IMR-90 (cell line): Measurements from ENCODE around the gene SAFB2.

Source experiments
- BHLHE40 ChIP-seq: fragments of 150-350 bp; IDR thresholded peaks from 2 replicates; pipeline ENCODE4 v1.6.1; 2016; ENCODE audit warnings: mild to moderate bottlenecking, low read depth, low read length
- CEBPB ChIP-seq: IDR thresholded peaks from 2 replicates; pipeline ENCODE4 v1.6.1; 2012; ENCODE audit warnings: low read depth, low read length, improper control_type of control experiment
- FOS ChIP-seq: fragments of 150-350 bp; IDR thresholded peaks from 2 replicates; pipeline ENCODE4 v1.6.1; 2016; ENCODE audit warnings: low read depth, low read length
- MAFK ChIP-seq: IDR thresholded peaks from 2 replicates; pipeline ENCODE4 v1.6.1; 2012; ENCODE audit warnings: low read depth, low read length, improper control_type of control experiment
- MAZ ChIP-seq: IDR thresholded peaks from 2 replicates; pipeline ENCODE4 v1.6.1; 2012; ENCODE audit warnings: low read depth, mild to moderate bottlenecking, low read length, improper control_type of control experiment, moderate library complexity, borderline replicate concordance
- POLR2A ChIP-seq: IDR thresholded peaks from 2 replicates; pipeline ENCODE4 v1.6.1; 2012; ENCODE audit warnings: mild to moderate bottlenecking, low read depth, low read length
- RAD21 ChIP-seq: IDR thresholded peaks from 2 replicates; pipeline ENCODE4 v1.6.1; 2012; ENCODE audit warnings: low read length, improper control_type of control experiment
- RCOR1 ChIP-seq: IDR thresholded peaks from 2 replicates; pipeline ENCODE4 v1.6.1; 2012; ENCODE audit warnings: mild to moderate bottlenecking, low read length, improper control_type of control experiment; ENCODE audit not compliant: insufficient replicate concordance
- RFX5 ChIP-seq: IDR thresholded peaks from 2 replicates; pipeline ENCODE4 v1.8.0; 2012; ENCODE audit warnings: low read depth, mild to moderate bottlenecking, low read length, moderate library complexity
- SMC3 ChIP-seq: fragments of 150-350 bp; IDR thresholded peaks from 2 replicates; pipeline ENCODE4 v1.6.1; 2016; ENCODE audit warnings: low read depth, mild to moderate bottlenecking, antibody characterized with exemption, low read length, moderate library complexity
- TF ChIP-seq, protein P1 (sequence below): conservative IDR thresholded peaks from 2 replicates; pipeline ENCODE4 v1.5.1; 2012; ENCODE audit warnings: mild to moderate bottlenecking, low read depth, low read length, improper control_type of control experiment

DNA sequence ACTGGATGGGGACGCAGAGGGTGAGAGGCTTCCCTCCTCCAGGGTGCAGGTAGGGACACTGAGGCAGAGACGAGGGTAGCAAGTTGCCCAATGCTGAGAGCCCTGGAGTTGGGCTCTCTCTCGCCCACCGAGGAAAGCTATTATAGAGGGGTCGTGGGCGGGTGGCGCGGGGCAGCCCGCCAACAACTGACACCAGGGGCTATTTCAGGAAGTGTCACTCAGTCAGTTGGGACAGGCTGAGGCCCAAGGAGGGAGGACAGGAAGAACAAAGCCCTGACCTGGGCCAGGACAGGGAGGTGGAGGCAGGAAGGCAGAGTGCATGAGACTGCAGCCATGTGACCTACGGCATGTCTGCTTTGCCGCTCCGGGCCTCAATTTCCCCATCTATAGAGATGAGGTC, 84.7 kb downstream of the SAFB2 start:
- TF ChIP-seq, protein P1, sequence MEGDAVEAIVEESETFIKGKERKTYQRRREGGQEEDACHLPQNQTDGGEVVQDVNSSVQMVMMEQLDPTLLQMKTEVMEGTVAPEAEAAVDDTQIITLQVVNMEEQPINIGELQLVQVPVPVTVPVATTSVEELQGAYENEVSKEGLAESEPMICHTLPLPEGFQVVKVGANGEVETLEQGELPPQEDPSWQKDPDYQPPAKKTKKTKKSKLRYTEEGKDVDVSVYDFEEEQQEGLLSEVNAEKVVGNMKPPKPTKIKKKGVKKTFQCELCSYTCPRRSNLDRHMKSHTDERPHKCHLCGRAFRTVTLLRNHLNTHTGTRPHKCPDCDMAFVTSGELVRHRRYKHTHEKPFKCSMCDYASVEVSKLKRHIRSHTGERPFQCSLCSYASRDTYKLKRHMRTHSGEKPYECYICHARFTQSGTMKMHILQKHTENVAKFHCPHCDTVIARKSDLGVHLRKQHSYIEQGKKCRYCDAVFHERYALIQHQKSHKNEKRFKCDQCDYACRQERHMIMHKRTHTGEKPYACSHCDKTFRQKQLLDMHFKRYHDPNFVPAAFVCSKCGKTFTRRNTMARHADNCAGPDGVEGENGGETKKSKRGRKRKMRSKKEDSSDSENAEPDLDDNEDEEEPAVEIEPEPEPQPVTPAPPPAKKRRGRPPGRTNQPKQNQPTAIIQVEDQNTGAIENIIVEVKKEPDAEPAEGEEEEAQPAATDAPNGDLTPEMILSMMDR: no peak
- TF ChIP-seq MAZ (no peak), POLR2A (no peak), BHLHE40 (no peak), CEBPB (no peak), RCOR1 (no peak), MAFK (no peak), RAD21 (no peak), SMC3 (no peak), FOS (no peak), RFX5 (no peak)
